ENCODE measurements around the gene BCL7B. TPM values are rescaled to one million over a fixed set of nuclear protein-coding genes. Genes with fewer than 3 reads are reported as not detected.
"Not testable (repeated sequence)": the region's sequence is repeated elsewhere in the genome, so short reads cannot be mapped to it uniquely, and the experiment has no call there.

Gene BCL7B
- total RNA-seq, 1 donor from 2014 or later: 34.0 TPM

DNA sequence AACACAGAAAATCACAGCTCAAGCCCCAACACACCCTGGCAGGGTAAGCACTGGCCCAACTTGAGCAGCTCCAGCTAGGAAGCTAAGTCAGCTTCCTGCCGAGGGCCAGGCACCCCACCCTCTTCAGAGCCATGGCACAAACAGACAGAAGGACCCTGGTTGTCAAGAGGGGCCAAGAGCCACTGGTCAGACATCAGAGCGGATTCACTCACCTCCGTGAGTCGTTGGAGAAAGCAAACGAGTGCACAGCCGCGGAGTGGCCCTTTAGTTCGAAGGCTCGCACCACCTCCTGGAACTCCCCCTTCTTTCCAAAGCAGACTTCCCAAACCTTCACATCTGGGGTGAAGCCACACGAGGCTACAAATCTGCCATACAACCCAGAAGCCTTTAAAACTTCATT, 13.5 kb upstream of the BCL7B start:
- Mint-ChIP-seq H3K9me3 (ENCODE audit: unreplicated experiment) (no peaks in the 10 kb centered on the region), H3K4me1 (ENCODE audit: low read depth, unreplicated experiment) (no peaks in the 10 kb centered on the region), H3K36me3 (ENCODE audit: unreplicated experiment) (no peaks in the 10 kb centered on the region), H3K27ac (ENCODE audit: unreplicated experiment) (no peak overlapping the region), H3K4me3 (ENCODE audit: unreplicated experiment) (no peak overlapping the region), H3K27me3 (ENCODE audit: unreplicated experiment) (peaks cover 2% of the 10 kb centered on the region)
- TF ChIP-seq, protein P1, sequence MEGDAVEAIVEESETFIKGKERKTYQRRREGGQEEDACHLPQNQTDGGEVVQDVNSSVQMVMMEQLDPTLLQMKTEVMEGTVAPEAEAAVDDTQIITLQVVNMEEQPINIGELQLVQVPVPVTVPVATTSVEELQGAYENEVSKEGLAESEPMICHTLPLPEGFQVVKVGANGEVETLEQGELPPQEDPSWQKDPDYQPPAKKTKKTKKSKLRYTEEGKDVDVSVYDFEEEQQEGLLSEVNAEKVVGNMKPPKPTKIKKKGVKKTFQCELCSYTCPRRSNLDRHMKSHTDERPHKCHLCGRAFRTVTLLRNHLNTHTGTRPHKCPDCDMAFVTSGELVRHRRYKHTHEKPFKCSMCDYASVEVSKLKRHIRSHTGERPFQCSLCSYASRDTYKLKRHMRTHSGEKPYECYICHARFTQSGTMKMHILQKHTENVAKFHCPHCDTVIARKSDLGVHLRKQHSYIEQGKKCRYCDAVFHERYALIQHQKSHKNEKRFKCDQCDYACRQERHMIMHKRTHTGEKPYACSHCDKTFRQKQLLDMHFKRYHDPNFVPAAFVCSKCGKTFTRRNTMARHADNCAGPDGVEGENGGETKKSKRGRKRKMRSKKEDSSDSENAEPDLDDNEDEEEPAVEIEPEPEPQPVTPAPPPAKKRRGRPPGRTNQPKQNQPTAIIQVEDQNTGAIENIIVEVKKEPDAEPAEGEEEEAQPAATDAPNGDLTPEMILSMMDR (IDR thresholded peaks at IDR 0.05; ENCODE audit: partially characterized antibody, unreplicated experiment): no peak
- no peak for DNase-seq

DNA sequence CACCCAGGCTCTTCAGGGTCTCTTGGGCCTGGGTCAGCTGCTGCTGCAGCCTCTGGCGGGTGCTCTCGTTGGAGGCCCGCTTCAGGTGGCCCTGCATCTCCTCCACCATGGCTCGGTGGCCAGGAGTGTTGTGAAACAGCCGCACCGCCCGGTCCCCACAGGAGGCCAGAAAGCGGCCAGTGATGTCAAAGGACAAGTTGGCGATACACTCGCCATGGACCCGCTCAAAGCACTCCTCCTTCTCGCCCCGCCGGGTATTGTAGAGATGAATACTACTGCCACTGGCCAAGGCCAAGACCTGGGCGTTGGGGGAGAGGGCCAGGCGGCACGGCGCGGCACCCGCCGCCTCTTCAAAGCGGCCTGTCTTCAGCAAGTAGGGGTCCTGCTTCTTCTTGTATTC, 13.0 kb upstream of the BCL7B start:
- Mint-ChIP-seq H3K27me3 (ENCODE audit: unreplicated experiment) (peaks cover 2% of the 10 kb centered on the region), H3K36me3 (ENCODE audit: unreplicated experiment) (no peaks in the 10 kb centered on the region)

DNA sequence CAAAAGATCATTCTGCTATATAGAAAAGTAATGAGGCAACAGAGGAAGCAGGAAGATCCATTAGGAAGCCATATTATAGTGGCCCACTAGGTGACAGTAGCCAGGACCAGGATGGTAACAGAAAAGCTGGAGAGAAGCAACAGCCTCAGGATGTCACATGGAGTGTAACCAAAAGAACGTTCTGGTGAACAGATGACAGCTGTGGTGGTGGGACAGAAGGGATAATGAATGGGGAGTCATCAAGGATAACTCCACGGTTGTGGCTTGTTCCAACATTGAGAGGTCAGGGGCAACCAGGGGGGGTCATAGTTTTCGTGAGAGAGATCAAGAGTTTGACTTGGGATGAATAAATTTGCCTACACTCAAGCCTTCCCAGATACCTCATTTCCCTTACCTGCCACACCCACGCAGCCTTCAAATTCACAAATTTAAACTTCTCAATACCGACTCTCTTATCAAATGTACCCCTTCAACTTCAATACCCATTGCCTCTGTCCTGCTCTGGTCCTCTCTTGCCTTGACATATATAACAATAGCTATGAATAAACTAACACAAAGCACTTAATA, 11.6 kb upstream of the BCL7B start:
- TF ChIP-seq, protein P1 (IDR thresholded peaks at IDR 0.05; ENCODE audit: partially characterized antibody, unreplicated experiment): no peak
- no peaks in the 10 kb centered on the region for H3K9me3 Mint-ChIP-seq (ENCODE audit: unreplicated experiment)
- DNase-seq: no peak
- H3K36me3 Mint-ChIP-seq (ENCODE audit: unreplicated experiment): no peaks in the 10 kb centered on the region
- no peaks in the 10 kb centered on the region for H3K4me1 Mint-ChIP-seq (ENCODE audit: low read depth, unreplicated experiment)
- peaks cover 4% of the 10 kb centered on the region for H3K27me3 Mint-ChIP-seq (ENCODE audit: unreplicated experiment)
- H3K27ac Mint-ChIP-seq (ENCODE audit: unreplicated experiment): no peak overlapping the region
- H3K4me3 Mint-ChIP-seq (ENCODE audit: unreplicated experiment): no peak overlapping the region

More for the DNA sequence above, 13.0 kb upstream of the BCL7B start:
- TF ChIP-seq, protein P1 (IDR thresholded peaks at IDR 0.05; ENCODE audit: partially characterized antibody, unreplicated experiment): no peak
- H3K27ac Mint-ChIP-seq (ENCODE audit: unreplicated experiment): no peak overlapping the region
- H3K4me1 Mint-ChIP-seq (ENCODE audit: low read depth, unreplicated experiment): no peaks in the 10 kb centered on the region
- no peak for DNase-seq
- no peaks in the 10 kb centered on the region for H3K9me3 Mint-ChIP-seq (ENCODE audit: unreplicated experiment)
- no peak overlapping the region for H3K4me3 Mint-ChIP-seq (ENCODE audit: unreplicated experiment)

DNA sequence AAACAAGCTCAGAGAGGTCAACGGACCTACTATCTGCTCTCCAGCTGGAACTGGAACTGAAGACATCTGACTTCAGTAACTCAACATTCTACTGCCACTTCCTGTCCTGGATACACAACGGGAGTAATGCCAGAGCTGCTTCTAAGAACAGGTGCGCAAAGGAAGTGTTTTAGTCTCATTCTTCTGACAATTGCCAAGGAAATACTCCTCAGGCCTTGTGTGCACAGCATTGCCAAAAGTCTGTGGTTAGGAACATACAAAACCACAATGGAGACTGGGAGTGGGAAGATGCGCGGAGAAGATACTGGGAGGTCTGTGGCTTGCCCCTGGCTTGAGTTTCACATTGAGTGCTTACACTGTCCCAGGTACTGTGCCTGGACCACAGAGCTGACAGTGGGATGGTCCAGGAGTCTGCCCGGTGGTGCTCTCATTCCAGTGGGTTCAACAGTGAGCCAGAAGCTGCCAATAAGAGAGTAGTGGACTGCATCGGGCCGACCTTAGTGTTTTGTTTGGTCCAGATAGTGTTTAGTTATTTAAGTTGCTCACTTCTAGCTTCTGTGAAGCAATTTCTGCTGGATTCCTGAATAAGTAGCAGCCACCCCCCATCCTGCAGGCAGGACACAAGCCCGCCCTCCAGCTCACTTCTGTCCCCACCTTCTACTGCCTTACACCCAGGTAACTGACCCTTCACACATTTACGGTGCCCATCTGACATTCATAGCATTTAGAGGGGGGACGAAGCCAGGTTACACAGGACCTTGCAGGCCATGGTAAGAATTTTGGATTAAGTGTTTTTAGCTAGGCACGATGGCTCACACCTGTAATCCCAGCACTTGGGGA, 10.6 kb upstream of the BCL7B start:
- H3K4me1 Mint-ChIP-seq (ENCODE audit: low read depth, unreplicated experiment): no peaks in the 10 kb centered on the region
- no peak overlapping the region for H3K4me3 Mint-ChIP-seq (ENCODE audit: unreplicated experiment)
- H3K27ac Mint-ChIP-seq (ENCODE audit: unreplicated experiment): no peak overlapping the region
- H3K27me3 Mint-ChIP-seq (ENCODE audit: unreplicated experiment): peaks cover 4% of the 10 kb centered on the region
- DNase-seq: no peak
- H3K9me3 Mint-ChIP-seq (ENCODE audit: unreplicated experiment): no peaks in the 10 kb centered on the region
- TF ChIP-seq, protein P1 (IDR thresholded peaks at IDR 0.05; ENCODE audit: partially characterized antibody, unreplicated experiment): no peak
- H3K36me3 Mint-ChIP-seq (ENCODE audit: unreplicated experiment): no peaks in the 10 kb centered on the region

DNA sequence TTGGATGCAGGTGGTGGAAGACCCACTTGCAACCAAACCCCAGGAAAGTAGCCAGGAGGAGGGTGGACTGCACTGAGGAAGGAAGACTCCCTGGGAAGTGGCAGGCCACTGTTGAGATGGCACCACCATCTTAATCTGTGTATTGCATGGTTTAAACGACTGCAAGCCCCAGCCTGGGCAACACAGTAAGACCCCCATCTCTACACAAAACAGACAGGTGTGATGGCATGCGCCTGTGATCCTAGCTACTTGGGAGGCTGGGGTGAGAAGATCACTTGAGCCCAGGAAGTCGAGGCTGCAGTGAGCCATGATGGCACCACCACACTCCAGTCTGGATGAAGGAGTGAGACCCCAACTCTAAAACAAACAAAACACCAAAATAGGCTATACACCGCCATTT, 9.7 kb upstream of the BCL7B start:
- H3K27ac Mint-ChIP-seq (ENCODE audit: unreplicated experiment): no peak overlapping the region
- no peaks in the 10 kb centered on the region for H3K4me1 Mint-ChIP-seq (ENCODE audit: low read depth, unreplicated experiment)
- DNase-seq: no peak
- H3K27me3 Mint-ChIP-seq (ENCODE audit: unreplicated experiment): peaks cover 2% of the 10 kb centered on the region
- TF ChIP-seq, protein P1 (IDR thresholded peaks at IDR 0.05; ENCODE audit: partially characterized antibody, unreplicated experiment): no peak
- no peak overlapping the region for H3K4me3 Mint-ChIP-seq (ENCODE audit: unreplicated experiment)
- H3K36me3 Mint-ChIP-seq (ENCODE audit: unreplicated experiment): peaks cover 5% of the 10 kb centered on the region
- peaks cover under 1% of the 10 kb centered on the region for H3K9me3 Mint-ChIP-seq (ENCODE audit: unreplicated experiment)

- not testable (repeated sequence) for H3K36me3 Mint-ChIP-seq (ENCODE audit: unreplicated experiment); DNase-seq; H3K27me3 Mint-ChIP-seq (ENCODE audit: unreplicated experiment); H3K27ac Mint-ChIP-seq (ENCODE audit: unreplicated experiment); H3K4me1 Mint-ChIP-seq (ENCODE audit: low read depth, unreplicated experiment); H3K9me3 Mint-ChIP-seq (ENCODE audit: unreplicated experiment); H3K4me3 Mint-ChIP-seq (ENCODE audit: unreplicated experiment)
Measured at GRCh38 chr7:73566431-73566830, 8.9 kb upstream of the BCL7B start.
